ENCODE measurements around the gene MSH6.

The MSH6 gene

DNA sequence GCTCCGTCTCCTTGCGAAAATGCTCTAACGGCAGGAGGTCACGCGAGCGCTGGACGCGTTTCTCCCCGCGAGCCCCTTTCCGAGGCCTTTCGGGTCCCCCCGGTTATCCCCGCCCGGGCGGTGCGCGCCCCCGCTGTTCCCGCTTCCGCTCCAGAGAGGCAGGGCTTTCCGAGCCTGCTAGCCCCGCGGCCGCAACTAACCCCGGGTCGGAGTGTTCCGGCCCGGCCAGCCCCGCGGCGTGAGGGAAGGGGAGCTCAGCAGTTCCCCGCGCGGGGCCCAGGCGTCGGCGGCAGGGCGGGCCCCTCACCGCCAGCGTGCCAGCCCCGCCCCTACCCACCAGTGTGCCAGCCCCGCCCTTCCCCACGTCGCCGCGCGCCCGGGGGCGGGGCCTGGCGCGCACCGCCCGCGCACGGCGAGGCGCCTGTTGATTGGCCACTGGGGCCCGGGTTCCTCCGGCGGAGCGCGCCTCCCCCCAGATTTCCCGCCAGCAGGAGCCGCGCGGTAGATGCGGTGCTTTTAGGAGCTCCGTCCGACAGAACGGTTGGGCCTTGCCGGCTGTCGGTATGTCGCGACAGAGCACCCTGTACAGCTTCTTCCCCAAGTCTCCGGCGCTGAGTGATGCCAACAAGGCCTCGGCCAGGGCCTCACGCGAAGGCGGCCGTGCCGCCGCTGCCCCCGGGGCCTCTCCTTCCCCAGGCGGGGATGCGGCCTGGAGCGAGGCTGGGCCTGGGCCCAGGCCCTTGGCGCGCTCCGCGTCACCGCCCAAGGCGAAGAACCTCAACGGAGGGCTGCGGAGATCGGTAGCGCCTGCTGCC, at the start of gene MSH6:
Gene MSH6, plus strand, starts transcription at position 475 of the 815 bp plus-strand sequence. Its CDS starts 89 bp downstream, at position 564.
- Mint-ChIP-seq H3K27me3 (ENCODE audit: low read depth, poor library complexity) (no peaks in the 10 kb centered on the region), H3K4me3 (peak within 1 kb of the TSS; percentile 92), H3K4me1 (peaks cover 32% of the 10 kb centered on the region), H3K36me3 (ENCODE audit: low read depth) (peaks cover 32% of the 10 kb centered on the region), H3K27ac (peak within 1 kb of the TSS; percentile 97), H3K9me3 (peaks cover 21% of the 10 kb centered on the region)
- peak; percentile 89 for DNase-seq
- TF ChIP-seq, protein P1, sequence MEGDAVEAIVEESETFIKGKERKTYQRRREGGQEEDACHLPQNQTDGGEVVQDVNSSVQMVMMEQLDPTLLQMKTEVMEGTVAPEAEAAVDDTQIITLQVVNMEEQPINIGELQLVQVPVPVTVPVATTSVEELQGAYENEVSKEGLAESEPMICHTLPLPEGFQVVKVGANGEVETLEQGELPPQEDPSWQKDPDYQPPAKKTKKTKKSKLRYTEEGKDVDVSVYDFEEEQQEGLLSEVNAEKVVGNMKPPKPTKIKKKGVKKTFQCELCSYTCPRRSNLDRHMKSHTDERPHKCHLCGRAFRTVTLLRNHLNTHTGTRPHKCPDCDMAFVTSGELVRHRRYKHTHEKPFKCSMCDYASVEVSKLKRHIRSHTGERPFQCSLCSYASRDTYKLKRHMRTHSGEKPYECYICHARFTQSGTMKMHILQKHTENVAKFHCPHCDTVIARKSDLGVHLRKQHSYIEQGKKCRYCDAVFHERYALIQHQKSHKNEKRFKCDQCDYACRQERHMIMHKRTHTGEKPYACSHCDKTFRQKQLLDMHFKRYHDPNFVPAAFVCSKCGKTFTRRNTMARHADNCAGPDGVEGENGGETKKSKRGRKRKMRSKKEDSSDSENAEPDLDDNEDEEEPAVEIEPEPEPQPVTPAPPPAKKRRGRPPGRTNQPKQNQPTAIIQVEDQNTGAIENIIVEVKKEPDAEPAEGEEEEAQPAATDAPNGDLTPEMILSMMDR (IDR thresholded peaks at IDR 0.05), result no peak

DNA sequence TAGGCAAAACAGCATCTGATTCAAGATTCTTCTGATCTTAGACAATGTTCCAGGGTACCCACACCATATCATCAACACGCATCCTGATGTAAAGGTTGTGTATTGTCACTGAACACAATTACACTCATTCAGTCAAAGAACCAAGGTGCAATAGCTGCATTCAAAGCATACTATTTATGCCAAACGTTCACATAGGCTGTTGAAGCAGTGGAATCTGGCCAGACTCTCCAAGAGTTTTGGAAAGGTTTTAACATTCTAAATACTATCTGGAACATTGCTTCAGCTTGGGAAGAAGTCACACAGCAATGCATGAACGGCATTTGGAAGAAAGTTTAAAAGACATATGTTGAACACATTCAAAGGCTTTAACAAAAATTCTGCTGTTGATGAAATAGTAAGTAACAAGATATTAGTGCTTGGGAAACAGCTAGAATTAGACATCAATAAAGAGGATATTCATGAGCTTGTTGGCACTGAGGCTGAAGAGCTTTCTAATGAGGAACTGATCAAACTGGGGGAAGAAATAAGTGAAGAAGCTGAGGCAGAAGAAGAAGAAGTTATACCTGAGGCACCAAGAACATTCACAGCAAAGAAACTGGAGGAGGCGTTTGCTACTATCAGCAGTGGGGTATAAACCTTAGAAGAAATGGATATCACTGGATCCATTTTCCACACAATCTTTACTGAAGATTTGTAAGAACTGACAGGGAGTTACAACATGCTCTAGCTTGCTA, 47.6 kb upstream of the MSH6 start:
- Mint-ChIP-seq H3K36me3 (ENCODE audit: low read depth) (no peaks in the 10 kb centered on the region), H3K27me3 (ENCODE audit: low read depth, poor library complexity) (no peaks in the 10 kb centered on the region), H3K9me3 (peaks cover 1% of the 10 kb centered on the region), H3K4me3 (no peak overlapping the region), H3K4me1 (no peaks in the 10 kb centered on the region), H3K27ac (no peak overlapping the region)
- TF ChIP-seq, protein P1 (IDR thresholded peaks at IDR 0.05), result no peak
- no peak for DNase-seq

DNA sequence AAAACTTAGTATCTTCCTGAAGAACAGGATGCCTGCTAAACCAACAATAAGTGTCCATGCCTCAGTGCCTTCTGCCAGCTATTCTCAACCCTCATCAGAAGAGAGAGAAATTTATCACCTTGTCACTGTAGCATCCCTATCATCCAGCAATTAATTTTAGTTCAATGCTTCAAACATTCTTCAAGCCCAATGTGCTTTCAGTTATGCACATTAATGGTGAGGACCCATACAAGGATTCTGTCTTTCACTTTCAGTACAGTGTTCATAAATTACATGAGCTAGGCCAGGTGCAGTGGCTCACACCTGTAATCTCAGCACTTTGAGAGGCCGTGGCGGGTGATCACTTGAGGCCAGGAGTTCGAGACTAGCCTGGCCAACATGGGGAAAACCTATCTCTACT, 47.0 kb upstream of the MSH6 start:
- Mint-ChIP-seq H3K27ac (no peak overlapping the region), H3K27me3 (ENCODE audit: low read depth, poor library complexity) (no peaks in the 10 kb centered on the region), H3K4me3 (no peak overlapping the region), H3K36me3 (ENCODE audit: low read depth) (no peaks in the 10 kb centered on the region), H3K9me3 (no peaks in the 10 kb centered on the region), H3K4me1 (no peaks in the 10 kb centered on the region)
- DNase-seq, result no peak
- TF ChIP-seq, protein P1 (IDR thresholded peaks at IDR 0.05), result no peak

DNA sequence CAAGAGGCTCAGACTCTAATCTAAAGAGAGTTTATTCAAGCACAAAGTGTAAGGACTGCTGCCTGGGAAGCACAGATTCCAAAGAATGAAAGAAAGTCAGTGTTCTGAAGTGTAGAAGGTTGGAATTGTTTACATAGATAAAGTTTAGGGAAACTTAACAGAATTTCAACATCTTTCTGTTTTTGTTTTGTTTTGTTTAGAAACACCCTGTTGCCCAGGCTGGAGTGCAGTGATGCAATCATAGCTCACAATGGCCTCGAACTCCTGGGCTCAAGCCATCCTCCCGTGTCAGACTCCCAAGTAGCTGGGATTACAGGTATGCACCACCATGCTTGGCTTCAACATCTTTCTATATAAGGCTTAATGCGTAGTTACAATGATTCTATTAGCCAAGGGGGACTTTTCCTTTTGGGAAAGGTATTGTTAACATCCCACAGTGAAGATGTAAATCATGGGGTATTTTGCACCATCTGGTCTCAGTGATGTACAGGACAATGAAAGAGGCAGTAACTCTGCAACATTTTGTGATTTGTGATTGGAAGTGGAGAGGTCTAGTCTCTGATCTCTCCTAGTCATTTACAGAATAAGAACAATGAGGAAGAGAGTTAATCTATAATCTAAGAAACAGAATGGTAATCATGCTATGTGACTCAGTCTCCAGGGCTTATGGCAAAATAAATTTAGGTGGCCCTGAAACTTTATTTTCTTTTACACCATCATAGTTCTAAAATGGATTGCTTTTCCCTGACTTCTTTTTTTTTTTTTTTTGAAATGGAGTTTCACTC, 45.6 kb upstream of the MSH6 start:
- Mint-ChIP-seq H3K4me3 (no peak overlapping the region), H3K4me1 (peaks cover 3% of the 10 kb centered on the region), H3K27me3 (ENCODE audit: low read depth, poor library complexity) (no peaks in the 10 kb centered on the region), H3K27ac (no peak overlapping the region), H3K9me3 (no peaks in the 10 kb centered on the region), H3K36me3 (ENCODE audit: low read depth) (no peaks in the 10 kb centered on the region)
- DNase-seq, result no peak
- TF ChIP-seq, protein P1 (IDR thresholded peaks at IDR 0.05), result no peak

- no peak for DNase-seq
- Mint-ChIP-seq H3K27me3 (ENCODE audit: low read depth, poor library complexity) (no peaks in the 10 kb centered on the region), H3K4me3 (no peak overlapping the region), H3K4me1 (peaks cover 5% of the 10 kb centered on the region), H3K36me3 (ENCODE audit: low read depth) (no peaks in the 10 kb centered on the region), H3K27ac (no peak overlapping the region), H3K9me3 (no peaks in the 10 kb centered on the region)
- TF ChIP-seq, protein P1 (IDR thresholded peaks at IDR 0.05), result no peak
Observed at GRCh38 chr2:47738331-47738730, 44.6 kb upstream of the MSH6 start.
